MCF 10A (cell line): ENCODE results near the gene C1orf21. TPM values are rescaled to one million over a fixed set of nuclear protein-coding genes. Genes with fewer than 3 reads are reported as not detected.

Experiments used
- BruUV-seq: library from RNA; stranded (reverse); fragments of 400-500 nt; replicated peaks from 2 replicates; lab custom pipeline; 2021; lab: Mats Ljungman, UMichigan
- CTCF ChIA-PET: fragments of 300-600 bp; sonication (Branson Sonifier 250); formaldehyde crosslinking; extraction: SDS; loops from one replicate; lab custom pipeline; 2021; ENCODE audit warnings: antibody characterized with exemption, inconsistent platforms; lab: Yijun Ruan, JAX
- POLR2A ChIA-PET: fragments of 300-600, 350-650 bp; sonication (Branson Sonifier 250); formaldehyde crosslinking; extraction: SDS; loops from one replicate; lab custom pipeline; 2020; ENCODE audit warnings: antibody characterized with exemption, inconsistent platforms; lab: Yijun Ruan, JAX
- DNase-seq: peaks from one replicate; pipeline ENCODE4 v3.0.0-alpha.2; 2018; ENCODE audit not compliant: unreplicated experiment
- H3K27ac Mint-ChIP-seq: one replicate; pipeline ENCODE4 v1.8.0; 2022; ENCODE audit warnings: mild to moderate bottlenecking, low read depth, mixed read lengths; ENCODE audit not compliant: unreplicated experiment
- H3K27me3 Mint-ChIP-seq: one replicate; pipeline ENCODE4 v1.8.0; 2022; ENCODE audit warnings: mixed read lengths; ENCODE audit not compliant: insufficient read depth, unreplicated experiment
- H3K36me3 Mint-ChIP-seq: one replicate; pipeline ENCODE4 v1.8.0; 2022; ENCODE audit warnings: mild to moderate bottlenecking, moderate library complexity, mixed read lengths; ENCODE audit not compliant: insufficient read depth, unreplicated experiment
- H3K4me1 Mint-ChIP-seq: one replicate; pipeline ENCODE4 v1.8.0; 2022; ENCODE audit warnings: mixed read lengths; ENCODE audit not compliant: insufficient read depth, unreplicated experiment
- H3K4me3 Mint-ChIP-seq: one replicate; pipeline ENCODE4 v1.8.0; 2022; ENCODE audit warnings: mild to moderate bottlenecking, moderate library complexity, mixed read lengths; ENCODE audit not compliant: unreplicated experiment
- H3K9me3 Mint-ChIP-seq: one replicate; pipeline ENCODE4 v1.8.0; 2022; ENCODE audit warnings: mixed read lengths; ENCODE audit not compliant: unreplicated experiment
- CTCF ChIP-seq: fragments of 200-600 bp; IDR thresholded peaks from one replicate; pipeline ENCODE4 v1.8.0; 2022; ENCODE audit warnings: antibody characterized with exemption, mild to moderate bottlenecking; ENCODE audit not compliant: unreplicated experiment
- intact Hi-C: fragments of 100-400 bp; cut with micrococcal nuclease; formaldehyde crosslinking; loops from 2 replicates; pipeline ENCODE4 v1.14.1; 2022
- total RNA-seq: library from RNA; stranded (reverse); gene quantifications from 2 replicates; pipeline ENCODE4 v1.2.3, GENCODE V29; 2022

Gene C1orf21
- total RNA-seq, 1 experiment from 2014 or later, result 23.2 TPM

- no peaks in the 10 kb centered on the region for H3K27me3 Mint-ChIP-seq
- H3K27ac Mint-ChIP-seq, result no peak overlapping the region
- no peak overlapping the region for H3K4me3 Mint-ChIP-seq
- no peaks in the 10 kb centered on the region for H3K9me3 Mint-ChIP-seq
- CTCF ChIA-PET, result interaction anchor here (0.6 to 1.6 kb wide), 3 partner anchors 187 to 1360 kb away, joined by 3 to 4 read pairs (median 3); no protein-coding TSS in a partner anchor
- no TSS peak for BruUV-seq
- TF ChIP-seq CTCF, result no peak
- H3K36me3 Mint-ChIP-seq, result no peaks in the 10 kb centered on the region
- intact Hi-C loops, result no loop called here
- POLR2A ChIA-PET, result interaction anchor here (0.9 to 2.4 kb wide), 2 partner anchors 11 to 22 kb away, joined by 3 to 12 read pairs; no protein-coding TSS in a partner anchor
- DNase-seq, result no peak
- peaks cover 13% of the 10 kb centered on the region for H3K4me1 Mint-ChIP-seq
Observed at GRCh38 chr1:184568148-184568547, 181.3 kb downstream of the C1orf21 start.

GRCh38 chr1:184569106-184569505 lies 182.3 kb downstream of the C1orf21 start:
- H3K36me3 Mint-ChIP-seq, result no peaks in the 10 kb centered on the region
- DNase-seq, result no peak
- H3K27me3 Mint-ChIP-seq, result no peaks in the 10 kb centered on the region
- intact Hi-C loops, result no loop called here
- BruUV-seq, result no TSS peak
- no peak overlapping the region for H3K4me3 Mint-ChIP-seq
- H3K4me1 Mint-ChIP-seq, result peaks cover 8% of the 10 kb centered on the region
- TF ChIP-seq CTCF, result no peak
- H3K9me3 Mint-ChIP-seq, result no peaks in the 10 kb centered on the region
- no peak overlapping the region for H3K27ac Mint-ChIP-seq
- POLR2A ChIA-PET, result interaction anchor here (0.6 to 2.4 kb wide), 4 partner anchors 12 to 179 kb away, joined by 3 to 12 read pairs (median 4); no protein-coding TSS in a partner anchor
- CTCF ChIA-PET, result interaction anchor here (0.5 to 1.4 kb wide), 5 partner anchors 95 to 326 kb away, joined by 3 to 5 read pairs (median 3); no protein-coding TSS in a partner anchor

GRCh38 chr1:184574588-184574987 lies 187.8 kb downstream of the C1orf21 start:
- no peaks in the 10 kb centered on the region for H3K9me3 Mint-ChIP-seq
- H3K4me3 Mint-ChIP-seq, result no peak overlapping the region
- intact Hi-C loops, result no loop called here
- H3K27ac Mint-ChIP-seq, result no peak overlapping the region
- no peaks in the 10 kb centered on the region for H3K4me1 Mint-ChIP-seq
- ChIA-PET POLR2A (interaction anchor here (0.5 to 0.6 kb wide), 2 partner anchors 411 to 518 kb away, joined by 3 to 4 read pairs; no protein-coding TSS in a partner anchor), CTCF (interaction anchor here (0.6 to 1.1 kb wide), 6 partner anchors 12 to 117 kb away, joined by 3 to 4 read pairs (median 3); no protein-coding TSS in a partner anchor)
- peaks cover 6% of the 10 kb centered on the region for H3K36me3 Mint-ChIP-seq
- DNase-seq, result no peak
- no peaks in the 10 kb centered on the region for H3K27me3 Mint-ChIP-seq
- TF ChIP-seq CTCF, result no peak
- BruUV-seq, result no TSS peak

GRCh38 chr1:184576822-184577221 lies 190.0 kb downstream of the C1orf21 start:
- DNase-seq, result no peak
- intact Hi-C loops, result no loop called here
- Mint-ChIP-seq H3K27me3 (no peaks in the 10 kb centered on the region), H3K9me3 (no peaks in the 10 kb centered on the region), H3K36me3 (peaks cover 6% of the 10 kb centered on the region), H3K4me1 (no peaks in the 10 kb centered on the region), H3K27ac (peak overlapping the region; percentile 5), H3K4me3 (no peak overlapping the region)
- no peak for TF ChIP-seq CTCF
- CTCF ChIA-PET, result interaction anchor here (0.7 to 1.4 kb wide), 3 partner anchors 10 to 87 kb away, joined by 3 to 7 read pairs (median 4); no protein-coding TSS in a partner anchor
- POLR2A ChIA-PET, result interaction anchor here (0.7 to 1.2 kb wide), 3 partner anchors 18 to 253 kb away, joined by 3 read pairs; no protein-coding TSS in a partner anchor
- no TSS peak for BruUV-seq
